ENCODE results near the gene ELOVL2.

DNA sequence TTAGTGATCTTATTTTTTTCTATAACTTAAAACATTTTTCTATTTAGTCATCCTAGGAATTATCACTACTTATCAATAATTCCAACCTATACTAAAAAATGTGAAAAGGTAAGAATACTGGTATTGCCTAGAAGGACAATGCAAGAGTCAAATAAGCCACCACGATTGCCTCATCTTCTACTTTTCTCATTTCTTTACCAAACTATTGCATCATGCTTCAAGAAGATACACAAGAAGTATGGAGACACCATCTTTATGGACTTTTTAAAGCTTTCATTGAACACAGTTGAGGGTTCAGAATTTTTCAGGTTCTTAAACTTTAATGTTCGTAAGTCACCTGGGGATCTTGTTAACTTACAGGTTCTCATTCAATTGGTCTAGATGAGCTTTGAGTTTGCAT, 25.9 kb downstream of the ELOVL2 start:
- TF ChIP-seq, protein P1, sequence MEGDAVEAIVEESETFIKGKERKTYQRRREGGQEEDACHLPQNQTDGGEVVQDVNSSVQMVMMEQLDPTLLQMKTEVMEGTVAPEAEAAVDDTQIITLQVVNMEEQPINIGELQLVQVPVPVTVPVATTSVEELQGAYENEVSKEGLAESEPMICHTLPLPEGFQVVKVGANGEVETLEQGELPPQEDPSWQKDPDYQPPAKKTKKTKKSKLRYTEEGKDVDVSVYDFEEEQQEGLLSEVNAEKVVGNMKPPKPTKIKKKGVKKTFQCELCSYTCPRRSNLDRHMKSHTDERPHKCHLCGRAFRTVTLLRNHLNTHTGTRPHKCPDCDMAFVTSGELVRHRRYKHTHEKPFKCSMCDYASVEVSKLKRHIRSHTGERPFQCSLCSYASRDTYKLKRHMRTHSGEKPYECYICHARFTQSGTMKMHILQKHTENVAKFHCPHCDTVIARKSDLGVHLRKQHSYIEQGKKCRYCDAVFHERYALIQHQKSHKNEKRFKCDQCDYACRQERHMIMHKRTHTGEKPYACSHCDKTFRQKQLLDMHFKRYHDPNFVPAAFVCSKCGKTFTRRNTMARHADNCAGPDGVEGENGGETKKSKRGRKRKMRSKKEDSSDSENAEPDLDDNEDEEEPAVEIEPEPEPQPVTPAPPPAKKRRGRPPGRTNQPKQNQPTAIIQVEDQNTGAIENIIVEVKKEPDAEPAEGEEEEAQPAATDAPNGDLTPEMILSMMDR (conservative IDR thresholded peaks at IDR 0.05; ENCODE audit: low read length) = no peak
- no peak for TF ChIP-seq EZH2phosphoT487 (IDR thresholded peaks at IDR 0.05; ENCODE audit: borderline replicate concordance, low read depth, low read length)

Measured in OCI-LY7 (cell line).